ENCODE results near the gene FAM228B.

DNA sequence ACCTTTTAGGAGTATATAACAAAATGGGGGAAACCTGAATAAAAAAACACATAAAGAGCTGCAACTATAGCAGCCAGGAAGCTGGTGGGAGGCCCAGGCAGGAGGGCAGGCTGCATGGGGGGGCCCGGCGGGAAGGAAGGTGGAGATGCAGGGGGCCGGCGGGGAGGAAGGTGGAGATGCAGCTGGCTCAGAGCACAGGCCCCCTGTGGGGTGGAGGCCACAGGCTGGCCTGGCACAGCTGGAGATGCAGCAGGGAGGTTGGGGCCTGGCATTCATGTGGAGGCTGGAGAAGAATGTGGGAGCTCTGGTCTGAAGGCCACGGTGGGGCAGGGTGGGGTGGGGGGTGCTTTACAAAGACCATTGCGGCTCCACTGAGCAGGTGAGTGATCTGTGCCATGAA is 83.0 kb downstream of the FAM228B start:
- TF ChIP-seq, protein P1, sequence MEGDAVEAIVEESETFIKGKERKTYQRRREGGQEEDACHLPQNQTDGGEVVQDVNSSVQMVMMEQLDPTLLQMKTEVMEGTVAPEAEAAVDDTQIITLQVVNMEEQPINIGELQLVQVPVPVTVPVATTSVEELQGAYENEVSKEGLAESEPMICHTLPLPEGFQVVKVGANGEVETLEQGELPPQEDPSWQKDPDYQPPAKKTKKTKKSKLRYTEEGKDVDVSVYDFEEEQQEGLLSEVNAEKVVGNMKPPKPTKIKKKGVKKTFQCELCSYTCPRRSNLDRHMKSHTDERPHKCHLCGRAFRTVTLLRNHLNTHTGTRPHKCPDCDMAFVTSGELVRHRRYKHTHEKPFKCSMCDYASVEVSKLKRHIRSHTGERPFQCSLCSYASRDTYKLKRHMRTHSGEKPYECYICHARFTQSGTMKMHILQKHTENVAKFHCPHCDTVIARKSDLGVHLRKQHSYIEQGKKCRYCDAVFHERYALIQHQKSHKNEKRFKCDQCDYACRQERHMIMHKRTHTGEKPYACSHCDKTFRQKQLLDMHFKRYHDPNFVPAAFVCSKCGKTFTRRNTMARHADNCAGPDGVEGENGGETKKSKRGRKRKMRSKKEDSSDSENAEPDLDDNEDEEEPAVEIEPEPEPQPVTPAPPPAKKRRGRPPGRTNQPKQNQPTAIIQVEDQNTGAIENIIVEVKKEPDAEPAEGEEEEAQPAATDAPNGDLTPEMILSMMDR (conservative IDR thresholded peaks at IDR 0.05 in 1 of 2, IDR thresholded peaks at IDR 0.05 in 1 of 2; ENCODE audit: low read depth in 1 of 2, low read length in 2 of 2), result no peak
- TF ChIP-seq EZH2 (IDR thresholded peaks at IDR 0.05; ENCODE audit: low read length, missing control alignments), result no peak

Data from fibroblast of lung (primary cell).